Measurements from ENCODE around the gene TLDC2. TPM values are rescaled to one million over a fixed set of nuclear protein-coding genes. Genes with fewer than 3 reads are reported as not detected.
"Not testable (repeated sequence)": the region's sequence is repeated elsewhere in the genome, so short reads cannot be mapped to it uniquely, and the experiment has no call there.

The TLDC2 gene
- total RNA-seq, 1 donor from 2014 or later = 1.3 TPM

DNA sequence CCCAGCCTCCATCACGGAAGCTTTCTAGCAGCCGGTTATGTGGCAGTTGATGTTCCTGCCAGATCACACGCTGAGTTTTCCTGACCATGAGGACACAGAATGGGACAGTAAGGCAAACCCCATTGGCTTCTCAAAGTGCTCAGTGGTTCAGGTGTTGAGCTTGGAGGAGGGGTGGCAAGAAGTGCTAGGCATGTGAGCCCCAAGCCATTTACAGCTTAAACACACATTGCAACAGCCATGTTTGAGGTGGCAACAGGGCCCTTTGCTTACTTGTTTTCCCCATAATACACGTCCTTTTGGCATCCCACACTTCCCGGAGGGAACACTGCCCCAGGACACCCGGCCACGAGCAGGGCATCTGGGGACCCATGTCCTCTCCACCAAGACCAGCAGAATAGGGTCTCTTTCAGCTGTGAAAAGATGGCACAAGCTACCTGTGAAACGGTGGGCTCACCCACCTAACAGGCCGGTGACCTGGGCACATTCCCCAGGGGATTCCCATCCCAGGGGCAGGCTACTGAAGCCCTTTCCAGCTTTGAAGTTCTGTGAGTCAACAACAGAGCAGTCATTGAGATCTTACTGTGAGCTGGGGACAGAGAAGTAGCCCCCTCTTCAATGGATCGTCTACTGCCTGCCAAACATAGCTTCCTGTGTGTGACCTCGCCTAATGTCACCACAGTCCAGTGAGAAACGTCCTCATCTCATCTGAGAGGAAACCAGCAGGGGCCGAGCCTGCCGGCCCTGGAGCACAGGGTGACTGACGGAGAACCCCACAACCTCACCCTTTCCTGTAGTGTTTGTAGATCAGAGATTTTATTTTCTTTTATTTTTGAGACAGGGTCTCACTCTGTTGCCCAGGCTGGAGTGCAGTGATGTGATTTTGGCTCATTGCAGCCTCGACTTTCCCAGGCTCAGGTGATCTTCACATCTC, 4.0 kb upstream of the TLDC2 start:
- H3K4me1 ChIP-seq = peaks cover 17% of the 10 kb centered on the region
- intact Hi-C loops (cut with DNase I) = no loop called here
- H3K27ac ChIP-seq = no peak overlapping the region
- TF ChIP-seq, protein P1, sequence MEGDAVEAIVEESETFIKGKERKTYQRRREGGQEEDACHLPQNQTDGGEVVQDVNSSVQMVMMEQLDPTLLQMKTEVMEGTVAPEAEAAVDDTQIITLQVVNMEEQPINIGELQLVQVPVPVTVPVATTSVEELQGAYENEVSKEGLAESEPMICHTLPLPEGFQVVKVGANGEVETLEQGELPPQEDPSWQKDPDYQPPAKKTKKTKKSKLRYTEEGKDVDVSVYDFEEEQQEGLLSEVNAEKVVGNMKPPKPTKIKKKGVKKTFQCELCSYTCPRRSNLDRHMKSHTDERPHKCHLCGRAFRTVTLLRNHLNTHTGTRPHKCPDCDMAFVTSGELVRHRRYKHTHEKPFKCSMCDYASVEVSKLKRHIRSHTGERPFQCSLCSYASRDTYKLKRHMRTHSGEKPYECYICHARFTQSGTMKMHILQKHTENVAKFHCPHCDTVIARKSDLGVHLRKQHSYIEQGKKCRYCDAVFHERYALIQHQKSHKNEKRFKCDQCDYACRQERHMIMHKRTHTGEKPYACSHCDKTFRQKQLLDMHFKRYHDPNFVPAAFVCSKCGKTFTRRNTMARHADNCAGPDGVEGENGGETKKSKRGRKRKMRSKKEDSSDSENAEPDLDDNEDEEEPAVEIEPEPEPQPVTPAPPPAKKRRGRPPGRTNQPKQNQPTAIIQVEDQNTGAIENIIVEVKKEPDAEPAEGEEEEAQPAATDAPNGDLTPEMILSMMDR (IDR thresholded peaks at IDR 0.05) = no peak
- H3K4me3 ChIP-seq = no peak overlapping the region
- peak in 1 of 2 donors; percentile 53 for ATAC-seq
- no peaks in the 10 kb centered on the region for H3K9me3 ChIP-seq
- H3K36me3 ChIP-seq = no peaks in the 10 kb centered on the region
- no peaks in the 10 kb centered on the region for H3K27me3 ChIP-seq (ENCODE audit: low read depth)
- DNase-seq = peak; percentile 41

DNA sequence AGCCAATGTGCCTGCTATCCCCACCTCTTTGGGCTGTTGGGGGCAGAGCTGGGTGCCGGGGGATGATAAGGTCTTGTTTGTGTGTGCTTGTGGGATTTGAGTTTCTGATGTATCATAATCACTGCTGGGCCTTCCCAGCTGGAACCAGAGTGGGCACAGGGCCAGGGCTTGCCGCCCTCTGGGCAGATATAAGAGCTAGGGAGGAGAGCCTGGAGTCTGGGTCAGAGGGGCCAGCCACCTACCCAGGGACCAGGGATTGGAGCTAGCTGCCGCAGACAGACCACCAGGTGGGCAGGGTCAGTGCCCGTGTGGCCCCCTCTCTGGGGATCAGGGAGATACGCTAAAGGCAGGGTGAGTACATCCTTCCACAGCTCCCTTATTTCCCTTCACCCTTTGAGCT, 3.1 kb upstream of the TLDC2 start:
- ATAC-seq (no peak), DNase-seq (peak; percentile 46)
- intact Hi-C loops (cut with DNase I) = no loop called here
- H3K9me3 ChIP-seq = no peaks in the 10 kb centered on the region
- TF ChIP-seq, protein P1 (IDR thresholded peaks at IDR 0.05) = no peak
- H3K36me3 ChIP-seq = no peaks in the 10 kb centered on the region
- H3K27me3 ChIP-seq (ENCODE audit: low read depth) = no peaks in the 10 kb centered on the region
- no peak overlapping the region for H3K4me3 ChIP-seq
- no peak overlapping the region for H3K27ac ChIP-seq
- peaks cover 17% of the 10 kb centered on the region for H3K4me1 ChIP-seq

DNA sequence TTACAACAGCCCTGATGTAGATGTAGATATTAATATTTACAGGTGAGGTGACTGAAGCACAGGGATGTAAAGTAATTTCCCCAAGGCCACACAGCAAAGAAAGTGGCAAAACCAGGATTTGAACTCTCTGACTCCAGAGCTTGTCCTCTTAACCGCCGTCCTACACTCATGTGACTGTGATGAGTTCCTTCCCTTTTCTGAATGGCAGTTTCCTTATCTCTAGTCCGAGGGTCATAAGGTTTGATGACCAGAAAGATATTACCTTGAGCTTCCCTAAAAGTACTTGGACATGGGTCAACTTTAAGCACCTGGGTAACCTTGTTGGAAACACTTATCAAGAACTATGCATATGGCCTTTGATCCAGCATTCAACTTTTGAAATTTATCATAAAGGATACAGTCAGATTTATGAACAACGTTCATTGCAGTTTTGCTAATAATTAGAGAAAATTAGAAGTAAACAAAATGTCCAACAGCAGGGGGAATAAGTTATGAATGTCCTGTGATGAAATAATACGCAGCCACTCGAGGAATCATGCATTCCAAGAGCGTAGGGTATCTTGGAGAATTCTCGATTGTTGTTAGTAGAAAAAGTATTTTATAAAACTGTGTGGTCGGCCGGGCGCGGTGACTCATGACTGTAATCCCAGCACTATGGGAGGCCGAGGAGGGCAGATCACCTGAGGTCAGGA, 2.3 kb upstream of the TLDC2 start:
- ATAC-seq (no peak), DNase-seq (peak; percentile 26)
- Histone ChIP-seq H3K27ac (no peak overlapping the region), H3K27me3 (ENCODE audit: low read depth) (no peaks in the 10 kb centered on the region), H3K9me3 (no peaks in the 10 kb centered on the region), H3K4me3 (no peak overlapping the region), H3K4me1 (peaks cover 17% of the 10 kb centered on the region), H3K36me3 (no peaks in the 10 kb centered on the region)
- intact Hi-C loops (cut with DNase I) = no loop called here
- TF ChIP-seq, protein P1 (IDR thresholded peaks at IDR 0.05) = no peak

DNA sequence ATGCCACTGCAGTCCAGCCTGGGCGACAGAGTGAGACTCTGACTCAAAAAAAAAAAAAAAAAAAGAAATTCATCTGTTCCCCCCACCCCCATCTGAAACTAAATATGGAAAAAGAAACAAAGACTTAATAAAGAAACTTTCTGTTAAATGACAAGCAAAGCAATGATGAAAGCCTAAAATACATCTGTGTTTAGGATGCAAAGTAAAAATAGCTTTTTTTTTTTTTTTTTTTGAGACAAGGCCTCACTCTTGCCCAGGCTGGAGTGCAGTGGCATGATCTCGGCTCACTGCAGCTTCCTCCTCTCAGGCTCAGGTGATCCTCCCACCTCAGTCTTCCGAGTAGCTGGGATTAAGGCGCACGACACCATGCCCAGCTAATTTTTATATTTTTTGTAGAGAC, 845 bp upstream of the TLDC2 start:
- H3K36me3 ChIP-seq; H3K9me3 ChIP-seq; intact Hi-C loops (cut with DNase I); H3K27ac ChIP-seq; H3K27me3 ChIP-seq (ENCODE audit: low read depth); ATAC-seq; DNase-seq; H3K4me3 ChIP-seq: not testable (repeated sequence)
- peaks cover 17% of the 10 kb centered on the region for H3K4me1 ChIP-seq

DNA sequence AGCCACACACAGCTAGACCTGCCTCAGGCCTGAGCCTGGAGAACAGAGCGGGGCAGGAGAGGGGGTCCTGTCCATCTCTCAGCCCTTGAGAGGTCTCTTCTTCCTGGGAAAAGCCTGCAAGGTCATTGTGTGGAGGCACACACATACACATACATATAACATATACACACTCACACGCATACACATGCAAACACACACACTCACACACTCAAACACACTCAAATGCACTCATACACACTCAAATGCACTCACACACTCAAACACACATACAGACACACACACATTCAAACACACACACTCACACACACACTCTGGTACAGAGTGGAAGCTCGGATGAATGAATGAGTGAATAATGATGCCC, 515 bp downstream of the TLDC2 start:
- no peak for ATAC-seq
- TF ChIP-seq, protein P1 (IDR thresholded peaks at IDR 0.05) = no peak

DNA sequence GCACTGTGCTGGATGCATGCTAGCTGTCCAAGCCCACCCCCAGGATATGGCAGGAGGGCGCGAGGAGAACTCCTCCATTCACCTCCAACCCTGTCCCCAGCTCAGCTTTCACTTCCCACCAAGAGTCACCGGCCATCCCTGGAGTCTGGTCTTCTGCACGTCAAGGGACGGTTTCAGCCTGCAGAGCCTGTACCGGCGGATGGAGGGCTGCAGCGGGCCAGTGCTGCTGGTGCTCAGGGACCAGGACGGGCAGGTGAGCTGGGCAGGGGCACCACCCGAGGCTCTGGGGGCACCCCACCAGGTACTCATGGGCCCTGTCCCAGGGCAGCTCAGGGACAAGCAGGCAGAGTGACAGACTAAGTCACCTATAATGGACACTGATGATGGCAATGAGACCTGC, 3.0 kb downstream of the TLDC2 start:
- Histone ChIP-seq H3K4me1 (no peaks in the 10 kb centered on the region), H3K9me3 (no peaks in the 10 kb centered on the region), H3K27me3 (ENCODE audit: low read depth) (no peaks in the 10 kb centered on the region), H3K36me3 (no peaks in the 10 kb centered on the region), H3K27ac (no peak overlapping the region), H3K4me3 (no peak overlapping the region)
- intact Hi-C loops (cut with DNase I) = no loop called here
- no peak for ATAC-seq
- TF ChIP-seq, protein P1 (IDR thresholded peaks at IDR 0.05) = no peak
- peak; percentile 34 for DNase-seq

More for the DNA sequence above, 515 bp downstream of the TLDC2 start:
- no peak overlapping the region for H3K4me3 ChIP-seq
- H3K36me3 ChIP-seq = no peaks in the 10 kb centered on the region
- peaks cover 17% of the 10 kb centered on the region for H3K4me1 ChIP-seq
- no peak overlapping the region for H3K27ac ChIP-seq
- peak; percentile 16 for DNase-seq
- H3K9me3 ChIP-seq = no peaks in the 10 kb centered on the region
- no peaks in the 10 kb centered on the region for H3K27me3 ChIP-seq (ENCODE audit: low read depth)
- intact Hi-C loops (cut with DNase I) = no loop called here

All from lower lobe of right lung (tissue), 2 donors.